ENCODE data around the gene ANTKMT.

ANTKMT gene

DNA sequence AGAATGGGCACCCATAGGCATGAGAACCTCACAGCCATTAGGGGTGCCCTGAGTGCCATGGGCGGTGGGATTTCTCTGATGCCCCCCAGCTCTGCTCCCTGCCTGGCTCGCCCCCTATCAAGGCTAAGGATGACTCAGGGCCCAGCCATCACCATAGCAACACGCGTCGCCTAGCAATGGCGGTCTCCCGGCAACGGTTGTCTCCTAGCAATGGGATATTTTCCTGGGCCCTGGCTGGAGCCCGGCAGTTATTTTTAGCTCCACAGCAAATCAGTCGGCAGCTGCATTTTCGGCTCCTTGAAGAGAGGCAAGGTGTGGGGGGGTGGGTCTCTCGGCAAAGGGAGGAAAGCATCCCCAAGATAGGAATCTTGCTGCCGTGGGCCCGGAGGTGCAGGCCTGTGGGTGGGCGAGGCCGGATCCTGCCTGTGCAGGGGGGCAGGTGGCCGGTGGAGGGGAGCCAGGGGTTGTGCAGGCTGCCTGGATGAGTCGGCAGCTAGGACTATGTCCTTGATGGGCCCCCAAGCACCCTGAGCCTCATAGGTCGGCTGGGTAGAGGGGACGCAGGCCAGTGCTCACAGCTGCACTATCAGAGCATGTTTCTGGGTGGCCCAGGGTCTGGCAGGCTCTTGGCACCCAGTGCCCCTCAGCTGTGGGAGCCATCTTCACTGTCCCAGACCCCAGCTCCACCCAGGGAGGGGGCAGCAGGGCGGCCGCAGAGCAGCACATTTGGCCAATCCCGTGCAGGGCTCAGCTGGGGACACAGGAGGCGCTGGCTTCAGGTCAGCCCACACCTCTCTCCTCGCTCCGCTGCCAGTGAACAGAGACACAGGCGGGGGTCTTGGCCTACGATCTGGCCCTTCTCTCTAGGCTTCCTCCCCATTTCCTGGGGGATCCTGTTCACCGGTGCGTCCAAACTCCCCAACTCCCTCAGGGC is 11.1 kb upstream of the ANTKMT start:
- TF ChIP-seq FOXM1 (IDR thresholded peaks at IDR 0.05; ENCODE audit: borderline replicate concordance, low read depth) (peak; percentile 93), CREB1 (IDR thresholded peaks at IDR 0.05; ENCODE audit: low read depth) (no peak), TAF1 (IDR thresholded peaks at IDR 0.05; ENCODE audit: low read depth) (no peak), EGR1 (IDR thresholded peaks at IDR 0.05) (peak; percentile 68), ZBTB7A (IDR thresholded peaks at IDR 0.05; ENCODE audit: low read depth) (no peak)
- TF ChIP-seq, protein P1, sequence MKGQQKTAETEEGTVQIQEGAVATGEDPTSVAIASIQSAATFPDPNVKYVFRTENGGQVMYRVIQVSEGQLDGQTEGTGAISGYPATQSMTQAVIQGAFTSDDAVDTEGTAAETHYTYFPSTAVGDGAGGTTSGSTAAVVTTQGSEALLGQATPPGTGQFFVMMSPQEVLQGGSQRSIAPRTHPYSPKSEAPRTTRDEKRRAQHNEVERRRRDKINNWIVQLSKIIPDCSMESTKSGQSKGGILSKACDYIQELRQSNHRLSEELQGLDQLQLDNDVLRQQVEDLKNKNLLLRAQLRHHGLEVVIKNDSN (IDR thresholded peaks at IDR 0.05), result no peak
- TF ChIP-seq, protein P2, sequence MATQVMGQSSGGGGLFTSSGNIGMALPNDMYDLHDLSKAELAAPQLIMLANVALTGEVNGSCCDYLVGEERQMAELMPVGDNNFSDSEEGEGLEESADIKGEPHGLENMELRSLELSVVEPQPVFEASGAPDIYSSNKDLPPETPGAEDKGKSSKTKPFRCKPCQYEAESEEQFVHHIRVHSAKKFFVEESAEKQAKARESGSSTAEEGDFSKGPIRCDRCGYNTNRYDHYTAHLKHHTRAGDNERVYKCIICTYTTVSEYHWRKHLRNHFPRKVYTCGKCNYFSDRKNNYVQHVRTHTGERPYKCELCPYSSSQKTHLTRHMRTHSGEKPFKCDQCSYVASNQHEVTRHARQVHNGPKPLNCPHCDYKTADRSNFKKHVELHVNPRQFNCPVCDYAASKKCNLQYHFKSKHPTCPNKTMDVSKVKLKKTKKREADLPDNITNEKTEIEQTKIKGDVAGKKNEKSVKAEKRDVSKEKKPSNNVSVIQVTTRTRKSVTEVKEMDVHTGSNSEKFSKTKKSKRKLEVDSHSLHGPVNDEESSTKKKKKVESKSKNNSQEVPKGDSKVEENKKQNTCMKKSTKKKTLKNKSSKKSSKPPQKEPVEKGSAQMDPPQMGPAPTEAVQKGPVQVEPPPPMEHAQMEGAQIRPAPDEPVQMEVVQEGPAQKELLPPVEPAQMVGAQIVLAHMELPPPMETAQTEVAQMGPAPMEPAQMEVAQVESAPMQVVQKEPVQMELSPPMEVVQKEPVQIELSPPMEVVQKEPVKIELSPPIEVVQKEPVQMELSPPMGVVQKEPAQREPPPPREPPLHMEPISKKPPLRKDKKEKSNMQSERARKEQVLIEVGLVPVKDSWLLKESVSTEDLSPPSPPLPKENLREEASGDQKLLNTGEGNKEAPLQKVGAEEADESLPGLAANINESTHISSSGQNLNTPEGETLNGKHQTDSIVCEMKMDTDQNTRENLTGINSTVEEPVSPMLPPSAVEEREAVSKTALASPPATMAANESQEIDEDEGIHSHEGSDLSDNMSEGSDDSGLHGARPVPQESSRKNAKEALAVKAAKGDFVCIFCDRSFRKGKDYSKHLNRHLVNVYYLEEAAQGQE (IDR thresholded peaks at IDR 0.05; ENCODE audit: low read depth), result no peak

- no peak for TF ChIP-seq TAF1 (IDR thresholded peaks at IDR 0.05; ENCODE audit: low read depth)
- TF ChIP-seq EGR1 (IDR thresholded peaks at IDR 0.05), result no peak
- TF ChIP-seq, protein P2 (IDR thresholded peaks at IDR 0.05; ENCODE audit: low read depth), result no peak
- no peak for TF ChIP-seq NFIC (IDR thresholded peaks at IDR 0.05)
- TF ChIP-seq ZBTB7A (IDR thresholded peaks at IDR 0.05; ENCODE audit: low read depth), result no peak
- no peak for TF ChIP-seq YY1 (IDR thresholded peaks at IDR 0.05; ENCODE audit: low read depth)
- TF ChIP-seq, protein P3, sequence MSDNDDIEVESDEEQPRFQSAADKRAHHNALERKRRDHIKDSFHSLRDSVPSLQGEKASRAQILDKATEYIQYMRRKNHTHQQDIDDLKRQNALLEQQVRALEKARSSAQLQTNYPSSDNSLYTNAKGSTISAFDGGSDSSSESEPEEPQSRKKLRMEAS (IDR thresholded peaks at IDR 0.05), result no peak
- TF ChIP-seq TEAD4 (IDR thresholded peaks at IDR 0.05), result no peak
- no peak for TF ChIP-seq CEBPB (IDR thresholded peaks at IDR 0.05)
- TF ChIP-seq, protein P1 (IDR thresholded peaks at IDR 0.05), result no peak
- TF ChIP-seq TCF12 (IDR thresholded peaks at IDR 0.05; ENCODE audit: low read depth), result no peak
- TF ChIP-seq RAD21 (IDR thresholded peaks at IDR 0.05; ENCODE audit: low read depth), result no peak
- TF ChIP-seq EP300 (IDR thresholded peaks at IDR 0.05; ENCODE audit: borderline replicate concordance), result no peak
- TF ChIP-seq CREB1 (IDR thresholded peaks at IDR 0.05; ENCODE audit: low read depth), result no peak
- no peak for TF ChIP-seq FOXM1 (IDR thresholded peaks at IDR 0.05; ENCODE audit: borderline replicate concordance, low read depth)
These were observed 10.4 kb upstream of the ANTKMT start for GRCh38 chr16:710500-711075.

DNA sequence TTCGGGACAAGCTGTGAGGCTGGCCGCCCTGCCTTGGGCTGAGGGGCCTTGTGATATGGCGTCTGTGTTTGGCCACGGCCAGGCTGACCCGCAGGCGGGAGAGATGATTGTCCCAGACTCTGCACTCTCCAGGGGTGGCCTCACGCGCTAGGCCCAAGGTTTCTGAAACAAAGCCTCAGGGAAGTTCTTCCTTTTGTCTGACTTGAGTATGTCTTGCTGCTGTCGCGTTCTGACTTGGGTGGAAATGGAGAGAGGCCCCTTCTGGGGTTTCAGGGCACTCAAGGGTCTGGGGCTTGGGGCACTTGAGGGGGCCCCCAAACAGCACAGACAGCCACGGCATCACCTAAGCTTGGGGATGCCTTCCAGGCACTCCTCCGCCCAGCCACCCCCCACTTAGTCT is 9.9 kb upstream of the ANTKMT start:
- TF ChIP-seq, protein P1 (IDR thresholded peaks at IDR 0.05), result no peak

- TF ChIP-seq RAD21 (IDR thresholded peaks at IDR 0.05; ENCODE audit: low read depth) (peak; percentile 90), ZBTB7A (IDR thresholded peaks at IDR 0.05; ENCODE audit: low read depth) (no peak)
These were observed 9.2 kb upstream of the ANTKMT start for GRCh38 chr16:711548-712320.

DNA sequence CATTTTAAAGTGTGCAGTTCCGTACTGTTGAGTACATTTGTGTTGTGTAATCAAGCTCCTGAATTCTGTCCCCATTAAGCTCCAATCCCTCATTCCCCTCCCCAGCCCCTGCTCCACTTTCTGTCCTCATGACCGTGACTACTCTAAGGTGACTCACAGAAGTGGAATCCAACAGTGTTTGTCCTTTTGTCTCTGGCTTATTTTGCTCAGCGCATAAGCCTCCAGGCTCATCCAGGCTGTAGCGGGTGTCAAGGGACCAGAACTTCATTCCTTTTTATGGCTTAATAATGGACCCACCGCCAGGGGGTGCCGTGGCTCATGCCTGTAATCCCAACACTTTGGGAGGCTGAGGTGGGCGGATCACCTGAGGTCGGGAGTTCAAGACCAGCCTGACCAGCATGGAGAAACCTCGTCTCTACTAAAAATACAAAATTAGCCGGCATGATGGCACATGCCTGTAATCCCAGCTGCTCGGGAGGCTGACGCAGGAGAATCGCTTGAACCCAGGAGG is 8.2 kb upstream of the ANTKMT start:
- TF ChIP-seq RAD21 (IDR thresholded peaks at IDR 0.05; ENCODE audit: low read depth) (peak; percentile 35), CEBPB (IDR thresholded peaks at IDR 0.05) (peak; percentile 50; the same call in 1 of the 2 replicates), TEAD4 (IDR thresholded peaks at IDR 0.05) (peak; percentile 5; the same call in 1 of the 2 replicates), EP300 (IDR thresholded peaks at IDR 0.05; ENCODE audit: borderline replicate concordance) (0 out of 2 replicates have a peak, but pooled peaks have one; percentile 37)
- TF ChIP-seq, protein P1 (IDR thresholded peaks at IDR 0.05), result 0 out of 2 replicates have a peak, but pooled peaks have one; percentile 15
